ENCODE results near the gene IFNB1.

DNA sequence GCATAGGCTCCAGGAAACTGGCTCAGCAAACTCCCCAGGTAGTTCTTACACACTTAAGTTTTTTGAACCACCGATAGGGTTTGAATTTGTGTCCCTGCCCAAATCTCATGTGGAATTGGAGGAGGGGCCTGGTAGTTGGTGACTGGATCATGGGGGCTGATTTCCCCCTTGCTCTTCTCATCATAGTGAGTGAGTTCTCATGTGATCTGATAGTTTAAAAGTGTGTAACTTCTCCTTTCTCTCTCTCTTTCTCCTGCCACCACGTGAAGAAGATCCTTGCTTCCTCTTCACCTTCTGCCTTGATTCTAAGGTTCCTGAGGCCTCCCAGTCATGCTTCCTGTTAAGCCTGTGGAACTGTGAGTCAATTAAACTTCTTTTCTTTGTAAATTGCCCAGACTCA is 23.9 kb downstream of the IFNB1 start:
- TF ChIP-seq, protein P1, sequence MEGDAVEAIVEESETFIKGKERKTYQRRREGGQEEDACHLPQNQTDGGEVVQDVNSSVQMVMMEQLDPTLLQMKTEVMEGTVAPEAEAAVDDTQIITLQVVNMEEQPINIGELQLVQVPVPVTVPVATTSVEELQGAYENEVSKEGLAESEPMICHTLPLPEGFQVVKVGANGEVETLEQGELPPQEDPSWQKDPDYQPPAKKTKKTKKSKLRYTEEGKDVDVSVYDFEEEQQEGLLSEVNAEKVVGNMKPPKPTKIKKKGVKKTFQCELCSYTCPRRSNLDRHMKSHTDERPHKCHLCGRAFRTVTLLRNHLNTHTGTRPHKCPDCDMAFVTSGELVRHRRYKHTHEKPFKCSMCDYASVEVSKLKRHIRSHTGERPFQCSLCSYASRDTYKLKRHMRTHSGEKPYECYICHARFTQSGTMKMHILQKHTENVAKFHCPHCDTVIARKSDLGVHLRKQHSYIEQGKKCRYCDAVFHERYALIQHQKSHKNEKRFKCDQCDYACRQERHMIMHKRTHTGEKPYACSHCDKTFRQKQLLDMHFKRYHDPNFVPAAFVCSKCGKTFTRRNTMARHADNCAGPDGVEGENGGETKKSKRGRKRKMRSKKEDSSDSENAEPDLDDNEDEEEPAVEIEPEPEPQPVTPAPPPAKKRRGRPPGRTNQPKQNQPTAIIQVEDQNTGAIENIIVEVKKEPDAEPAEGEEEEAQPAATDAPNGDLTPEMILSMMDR (IDR thresholded peaks at IDR 0.05) = no peak
- TF ChIP-seq POLR2A (IDR thresholded peaks at IDR 0.05) = no peak

Data from adrenal gland (tissue), 5 donors.